OCI-LY7 (cell line): ENCODE results near the gene DMD. TPM values are rescaled to one million over a fixed set of nuclear protein-coding genes. Genes with fewer than 3 reads are reported as not detected.

ENCODE experiments used
- BruUV-seq: library from RNA; stranded (reverse); fragments of 400-500 nt; replicated peaks from 2 replicates; lab custom pipeline; 2021; lab: Mats Ljungman, UMichigan
- CTCF ChIA-PET: fragments of 300-600 bp; sonication (Branson Sonifier 250); formaldehyde crosslinking; loops from one replicate; lab custom pipeline; 2022; ENCODE audit warnings: antibody characterized with exemption; ENCODE audit not compliant: unreplicated experiment; lab: Charles Lee
- POLR2A ChIA-PET: fragments of 300-600 bp; sonication (Branson Sonifier 250); formaldehyde crosslinking; loops from one replicate; lab custom pipeline; 2022; ENCODE audit warnings: antibody characterized with exemption; lab: Charles Lee
- DNase-seq: peaks from one replicate; pipeline ENCODE4 v3.0.0-alpha.2; 2015; ENCODE audit warnings: low spot score
- H2AFZ ChIP-seq: fragments of 200-600 bp; sonication (generic), shearing (Covaris generic); 2 replicates; pipeline ENCODE4 v1.6.1; 2014; ENCODE audit warnings: mild to moderate bottlenecking, antibody characterized with exemption, low read length, moderate library complexity
- H3K27ac ChIP-seq: fragments of 200-600 bp; sonication (generic); 2 replicates; pipeline ENCODE4 v1.5.1; 2014; ENCODE audit warnings: mixed run types, low read depth, mild to moderate bottlenecking, moderate library complexity, low read length, inconsistent platforms; ENCODE audit not compliant: poor library complexity, severe bottlenecking
- H3K36me3 ChIP-seq: fragments of 200-600 bp; sonication (generic); 2 replicates; pipeline ENCODE4 v1.6.1; 2014; ENCODE audit warnings: mild to moderate bottlenecking, antibody characterized with exemption, low read length, moderate library complexity, mixed read lengths; ENCODE audit not compliant: insufficient read depth
- H3K4me1 ChIP-seq: fragments of 200-600 bp; sonication (generic); 2 replicates; pipeline ENCODE4 v1.5.1; 2014; ENCODE audit warnings: mild to moderate bottlenecking, low read length; ENCODE audit not compliant: insufficient read depth, poor library complexity, severe bottlenecking
- H3K4me2 ChIP-seq: fragments of 200-600 bp; sonication (generic); 2 replicates; pipeline ENCODE4 v1.6.1; 2014; ENCODE audit warnings: mild to moderate bottlenecking, low read length
- H3K4me3 ChIP-seq: fragments of 200-600 bp; sonication (generic); 2 replicates; pipeline ENCODE4 v1.5.1; 2014; ENCODE audit warnings: mild to moderate bottlenecking, low read depth, low read length; ENCODE audit not compliant: poor library complexity, severe bottlenecking
- H3K79me2 ChIP-seq: fragments of 200-600 bp; sonication (generic); 2 replicates; pipeline ENCODE4 v1.6.1; 2016; ENCODE audit warnings: low read depth, mild to moderate bottlenecking, low read length, moderate library complexity, mixed read lengths; ENCODE audit not compliant: insufficient read depth
- H3K9me2 ChIP-seq: fragments of 200-600 bp; sonication (generic); 2 replicates; pipeline ENCODE4 v1.6.1; 2016; ENCODE audit warnings: mild to moderate bottlenecking, low read length, mixed read lengths; ENCODE audit not compliant: insufficient read depth
- H3K9me3 ChIP-seq: fragments of 200-600 bp; sonication (generic); 2 replicates; pipeline ENCODE4 v1.6.1; 2014; ENCODE audit warnings: mild to moderate bottlenecking, mixed run types, low read length, mixed read lengths
- H4K20me1 ChIP-seq: fragments of 200-600 bp; sonication (generic); 2 replicates; pipeline ENCODE4 v1.6.1; 2014; ENCODE audit warnings: mild to moderate bottlenecking, antibody characterized with exemption, low read length, moderate library complexity, mixed read lengths; ENCODE audit not compliant: insufficient read depth
- CTCF ChIP-seq: fragments of 200-600 bp; sonication (generic); conservative IDR thresholded peaks from 2 replicates; pipeline ENCODE4 v1.5.1; 2014; ENCODE audit warnings: mild to moderate bottlenecking, antibody characterized with exemption, low read length, moderate library complexity, mixed read lengths
- EZH2phosphoT487 ChIP-seq: fragments of 200-600 bp; sonication (generic); IDR thresholded peaks from 2 replicates; pipeline ENCODE4 v1.6.1; 2018; ENCODE audit warnings: low read depth, borderline replicate concordance, mild to moderate bottlenecking, mixed run types, antibody characterized with exemption, low read length, moderate library complexity, mixed read lengths
- intact Hi-C: fragments of 100-400 bp; cut with micrococcal nuclease; formaldehyde crosslinking; loops from one replicate; pipeline ENCODE4 v1.10.0; 2022; ENCODE audit not compliant: unreplicated experiment
- total RNA-seq, 2 experiments: library from RNA; depleted of rRNA in 1 of 2; stranded (reverse); fragments of >200 nt in 1 of 2; shearing (Covaris generic) in 1 of 2; gene quantifications; 2 replicates each; pipeline ENCODE4 v1.2.3, GENCODE V29; 2014 to 2022

The DMD gene
- total RNA-seq, 2 experiments from 2014 or later, result 20.5 to 61.4 TPM

- Histone ChIP-seq H2AFZ (no peak overlapping the region), H3K36me3 (no peaks in the 10 kb centered on the region), H3K9me2 (no peaks in the 10 kb centered on the region), H3K79me2 (no peaks in the 10 kb centered on the region), H4K20me1 (no peaks in the 10 kb centered on the region), H3K27ac (no peak overlapping the region), H3K4me1 (no peaks in the 10 kb centered on the region), H3K9me3 (no peaks in the 10 kb centered on the region), H3K4me3 (no peak overlapping the region), H3K4me2 (no peak overlapping the region)
- intact Hi-C loops, result no loop called here
- no peak for DNase-seq
- ChIA-PET CTCF (no interaction called here), POLR2A (no interaction called here)
- no peak for TF ChIP-seq EZH2phosphoT487
- TF ChIP-seq CTCF, result no peak
- BruUV-seq, result no TSS peak
Measured at GRCh38 chrX:32370456-32371205, 840.7 kb downstream of the DMD start.

- Histone ChIP-seq H3K9me3 (no peaks in the 10 kb centered on the region), H3K27ac (no peak overlapping the region), H4K20me1 (no peaks in the 10 kb centered on the region), H2AFZ (no peak overlapping the region), H3K4me2 (no peak overlapping the region), H3K79me2 (no peaks in the 10 kb centered on the region), H3K4me3 (no peak overlapping the region), H3K9me2 (no peaks in the 10 kb centered on the region), H3K36me3 (no peaks in the 10 kb centered on the region), H3K4me1 (no peaks in the 10 kb centered on the region)
- no TSS peak for BruUV-seq
- intact Hi-C loops, result no loop called here
- DNase-seq, result no peak
- ChIA-PET POLR2A (no interaction called here), CTCF (no interaction called here)
- TF ChIP-seq CTCF (no peak), EZH2phosphoT487 (no peak)
Measured at GRCh38 chrX:32293962-32294700, 917.2 kb downstream of the DMD start.

- no peaks in the 10 kb centered on the region for H3K4me1 ChIP-seq
- H4K20me1 ChIP-seq, result no peaks in the 10 kb centered on the region
- TF ChIP-seq EZH2phosphoT487 (no peak), CTCF (no peak)
- no peaks in the 10 kb centered on the region for H3K36me3 ChIP-seq
- POLR2A ChIA-PET, result no interaction called here
- no peak overlapping the region for H3K27ac ChIP-seq
- intact Hi-C loops, result no loop called here
- no peak for DNase-seq
- CTCF ChIA-PET, result no interaction called here
- H3K9me2 ChIP-seq, result no peaks in the 10 kb centered on the region
- H3K9me3 ChIP-seq, result no peaks in the 10 kb centered on the region
- no peak overlapping the region for H3K4me2 ChIP-seq
- no peak overlapping the region for H3K4me3 ChIP-seq
- no TSS peak for BruUV-seq
- no peaks in the 10 kb centered on the region for H3K79me2 ChIP-seq
- no peak overlapping the region for H2AFZ ChIP-seq
Measured at GRCh38 chrX:32289356-32289755, 922.0 kb downstream of the DMD start.
